Measurements from ENCODE around the gene MKRN2OS.
"Not testable (repeated sequence)": the region's sequence is repeated elsewhere in the genome, so short reads cannot be mapped to it uniquely, and the experiment has no call there.

MKRN2OS gene

GRCh38 chr3:12560505-12561190, 15.3 kb upstream of the MKRN2OS start:
- no peak for DNase-seq

GRCh38 chr3:12559520-12559919, 14.2 kb upstream of the MKRN2OS start:
- DNase-seq, result no peak

DNA sequence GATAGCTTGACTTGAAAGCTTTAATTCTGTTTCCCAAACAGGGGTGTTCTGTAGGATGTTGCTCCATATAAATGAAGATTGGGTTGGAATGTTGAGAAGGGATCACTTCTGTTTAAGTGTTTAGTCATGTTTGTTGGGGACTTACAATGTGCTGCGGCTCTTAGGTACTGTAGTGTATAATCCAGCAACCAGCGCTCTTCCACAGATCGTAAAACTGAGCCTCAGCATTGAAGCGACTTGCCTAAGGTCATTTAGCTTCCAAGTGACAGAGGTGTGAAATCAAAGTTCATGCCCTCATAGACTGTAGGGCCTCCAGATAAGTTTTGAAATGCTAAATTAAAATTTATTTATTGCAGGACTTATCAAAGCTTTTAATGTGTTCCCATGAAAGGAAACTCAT, 13.4 kb upstream of the MKRN2OS start:
- DNase-seq, result no peak

- DNase-seq, result no peak
Measured at GRCh38 chr3:12557473-12558100, 12.3 kb upstream of the MKRN2OS start.

DNA sequence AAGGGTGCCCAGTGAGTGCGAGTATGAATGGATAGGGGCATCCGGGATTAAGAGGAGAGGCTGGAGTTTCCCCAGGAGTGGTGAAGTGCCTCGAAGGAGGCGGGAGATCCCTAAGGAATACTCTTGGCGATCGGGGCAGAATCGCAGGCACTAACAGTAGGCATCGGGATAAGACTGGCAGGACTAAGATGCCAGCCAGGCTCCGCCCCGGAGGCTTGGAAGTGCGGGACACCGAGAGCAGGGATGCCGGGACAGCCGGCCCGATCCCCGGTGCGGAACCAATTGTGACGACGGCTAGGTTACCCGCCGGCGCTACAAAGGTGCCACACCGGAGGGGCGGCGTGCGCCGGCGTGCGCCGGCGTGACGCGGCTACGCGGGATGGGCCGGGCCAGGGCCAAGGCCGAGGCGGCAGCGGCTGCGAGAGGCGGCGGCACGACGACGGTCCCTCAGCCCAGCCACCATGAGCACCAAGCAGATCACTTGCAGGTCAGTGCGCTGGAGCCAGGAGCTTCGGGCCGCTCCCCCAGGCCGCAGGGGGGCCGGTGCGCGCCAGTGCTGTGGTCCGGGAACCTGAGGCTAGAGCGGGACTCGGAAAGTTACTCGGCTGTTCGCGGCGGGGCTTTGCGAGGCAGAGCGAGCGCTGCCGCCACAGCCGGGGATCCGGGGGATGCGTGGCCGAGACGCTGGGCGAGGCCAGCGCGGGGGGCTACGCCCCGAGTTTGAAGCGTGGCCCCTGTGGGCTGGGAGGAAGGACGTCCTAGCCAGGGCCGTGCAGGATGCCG, 11.6 kb upstream of the MKRN2OS start, which contains the start of gene MKRN2:
Gene MKRN2, plus strand, starts transcription at position 398 of the 783 bp plus-strand sequence. Its CDS starts 64 bp downstream, at position 462.
- no peak for DNase-seq

GRCh38 chr3:12556314-12556689, 11.0 kb upstream of the MKRN2OS start:
- DNase-seq, result no peak

- DNase-seq, result no peak
Measured at GRCh38 chr3:12553921-12554391, 8.7 kb upstream of the MKRN2OS start.

DNA sequence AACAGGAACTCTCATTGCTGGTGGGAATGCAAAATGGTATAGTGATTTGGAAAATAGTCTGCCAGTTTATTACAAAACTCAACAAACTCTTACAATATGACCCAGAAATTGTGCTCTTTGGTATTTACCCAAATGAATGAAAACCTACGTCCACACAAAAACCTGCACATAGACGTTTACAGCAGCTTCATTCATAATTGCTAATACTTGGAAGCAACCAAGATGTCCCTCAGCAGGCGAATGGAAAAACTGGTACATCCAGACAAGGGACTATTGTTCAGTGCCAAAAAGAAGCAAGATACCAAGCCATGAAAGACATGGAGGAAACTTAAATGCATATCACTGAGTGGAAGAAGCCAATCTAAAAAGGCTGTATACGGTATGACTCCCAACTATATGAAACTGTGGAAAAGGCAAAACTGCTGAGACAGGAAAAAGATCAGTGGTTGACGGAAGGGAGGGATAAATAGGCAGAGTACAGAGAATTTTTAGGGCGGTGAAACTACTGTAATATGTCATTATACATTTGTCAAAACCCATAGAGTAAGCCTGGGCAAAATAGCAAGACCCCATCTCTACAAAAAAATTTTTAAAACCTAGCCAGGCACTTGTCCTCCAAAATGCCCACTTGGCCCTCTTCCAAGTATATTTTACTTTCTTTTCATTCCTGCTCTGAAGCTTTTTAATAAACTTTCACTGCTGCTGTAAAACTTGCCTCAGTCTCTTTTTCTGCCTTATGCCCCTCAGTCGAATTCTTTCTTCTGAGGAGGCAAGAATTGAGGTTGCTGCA, 4.9 kb upstream of the MKRN2OS start:
- DNase-seq, result no peak

DNA sequence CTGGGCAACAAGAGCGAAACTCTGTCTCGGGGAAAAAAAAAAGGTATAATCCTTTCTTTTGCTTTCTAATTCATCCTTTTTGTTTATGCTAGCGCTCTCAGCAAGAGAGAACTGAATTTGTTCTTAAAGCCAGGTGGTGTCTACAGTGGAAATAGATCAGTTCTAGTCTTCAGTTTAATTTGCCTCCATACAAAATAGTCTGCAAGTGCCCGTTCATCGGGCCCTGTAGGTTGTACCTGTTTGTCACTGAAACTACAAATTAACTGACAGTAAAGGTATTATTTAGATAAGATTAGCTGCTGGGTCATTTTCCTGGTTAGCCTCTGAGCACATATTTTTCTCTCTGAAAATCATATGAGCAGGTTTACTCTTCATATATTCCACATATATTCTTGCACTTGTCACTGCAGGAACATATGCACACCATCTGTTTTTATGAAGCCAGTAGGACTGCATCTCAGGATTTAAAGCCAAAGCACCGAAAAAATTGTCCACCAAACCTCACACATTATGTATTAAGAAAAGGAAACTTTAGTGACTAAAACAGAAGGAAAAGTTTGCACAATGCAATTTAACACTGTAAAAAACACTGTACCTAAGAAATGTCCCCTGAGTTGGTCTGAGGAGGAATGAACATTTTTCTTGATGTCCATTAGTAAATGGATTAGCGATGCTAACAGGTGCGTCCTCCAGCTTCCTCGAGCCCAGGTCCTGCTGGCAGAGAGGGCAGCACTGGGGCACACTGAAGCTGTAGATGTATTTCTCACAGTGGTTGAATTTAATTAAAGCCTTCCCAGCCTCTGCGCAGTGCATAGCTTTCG, 437 bp downstream of the MKRN2OS start:
- DNase-seq, result no peak

DNA sequence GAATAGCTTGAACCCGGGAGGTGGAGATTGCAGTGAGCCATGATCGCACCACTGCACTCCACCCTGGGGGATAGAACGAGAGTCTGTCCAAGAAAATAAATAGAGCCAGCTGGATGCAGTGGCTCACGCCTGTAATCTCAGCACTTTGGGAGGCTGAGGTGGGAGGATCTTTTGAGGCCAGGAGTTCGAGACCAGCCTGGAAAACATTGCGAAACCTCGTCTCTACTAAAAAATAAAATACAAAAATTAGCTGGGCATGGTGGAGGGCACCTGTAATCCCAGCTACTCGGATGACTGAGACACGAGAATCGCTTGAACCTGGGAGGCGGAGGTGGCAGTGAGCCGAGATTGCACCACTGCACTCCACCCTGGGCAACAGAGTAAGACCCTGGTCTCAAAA, 1.8 kb downstream of the MKRN2OS start:
- not testable (repeated sequence) for DNase-seq

- DNase-seq, result no peak
Measured at GRCh38 chr3:12541625-12542024, 3.7 kb downstream of the MKRN2OS start.

DNA sequence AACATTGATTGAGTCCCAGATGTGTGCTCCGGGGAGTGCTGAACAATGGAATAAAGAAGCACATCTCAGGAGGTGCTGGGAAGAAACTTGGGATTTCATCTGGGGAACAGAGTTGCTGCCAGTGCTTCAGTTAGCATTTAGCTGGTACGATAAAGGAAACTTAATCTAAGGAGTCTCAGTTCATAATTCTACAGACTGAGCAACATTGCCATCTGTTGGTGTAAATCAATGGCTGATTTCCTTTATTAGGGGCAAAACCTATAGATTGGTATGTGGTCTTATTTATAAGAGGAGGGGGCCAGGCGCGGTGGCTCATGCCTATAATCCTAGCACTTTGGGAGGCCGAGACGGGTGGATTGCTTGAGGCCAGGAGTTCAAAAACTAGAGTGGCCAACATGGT, 8.9 kb downstream of the MKRN2OS start:
- no peak for DNase-seq

DNA sequence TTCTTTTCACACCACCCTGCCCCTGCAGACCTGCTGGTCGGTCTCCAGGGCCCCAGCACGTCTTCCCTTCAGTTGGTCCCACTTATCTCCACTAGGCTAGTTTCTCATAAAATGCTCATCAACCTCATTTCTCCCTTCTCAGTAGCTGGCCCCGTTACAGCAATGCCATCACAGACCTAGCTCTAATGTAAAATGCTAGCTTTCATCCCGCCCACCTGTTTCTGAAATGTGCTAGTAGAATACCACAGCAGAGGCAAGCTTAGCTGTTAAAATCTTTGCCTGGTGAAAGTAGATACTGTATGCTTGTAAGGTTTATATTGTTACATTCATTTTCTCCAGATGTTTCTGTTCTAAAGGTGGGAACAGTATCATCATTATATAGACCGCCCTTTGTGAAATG, 13.1 kb downstream of the MKRN2OS start:
- no peak for DNase-seq

GRCh38 chr3:12527757-12528143, 17.5 kb downstream of the MKRN2OS start:
- no peak for DNase-seq

DNA sequence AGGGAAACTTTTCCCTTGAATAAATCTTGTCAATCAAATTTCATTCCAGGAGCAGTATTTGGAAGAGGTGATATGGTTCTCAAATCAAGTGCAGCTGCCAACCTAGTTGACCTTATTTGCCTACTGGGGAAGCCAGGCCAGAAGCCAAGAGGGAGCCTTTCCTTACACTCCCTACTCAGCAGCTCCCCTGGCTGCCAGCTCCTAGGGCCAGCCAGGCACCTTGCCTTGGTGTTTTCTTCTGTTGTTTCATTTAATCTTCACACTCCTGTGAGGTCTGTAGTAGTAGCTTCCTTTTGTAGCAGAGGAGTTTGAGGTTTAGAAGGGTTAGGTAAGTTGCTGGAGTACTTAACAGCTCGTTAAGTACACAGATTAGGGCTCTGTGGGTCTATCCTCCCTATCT, 22.6 kb downstream of the MKRN2OS start:
- DNase-seq, result no peak

- no peak for DNase-seq
Measured at GRCh38 chr3:12521010-12521409, 24.3 kb downstream of the MKRN2OS start.

GRCh38 chr3:12518261-12519028, 26.9 kb downstream of the MKRN2OS start:
- no peak for DNase-seq

DNA sequence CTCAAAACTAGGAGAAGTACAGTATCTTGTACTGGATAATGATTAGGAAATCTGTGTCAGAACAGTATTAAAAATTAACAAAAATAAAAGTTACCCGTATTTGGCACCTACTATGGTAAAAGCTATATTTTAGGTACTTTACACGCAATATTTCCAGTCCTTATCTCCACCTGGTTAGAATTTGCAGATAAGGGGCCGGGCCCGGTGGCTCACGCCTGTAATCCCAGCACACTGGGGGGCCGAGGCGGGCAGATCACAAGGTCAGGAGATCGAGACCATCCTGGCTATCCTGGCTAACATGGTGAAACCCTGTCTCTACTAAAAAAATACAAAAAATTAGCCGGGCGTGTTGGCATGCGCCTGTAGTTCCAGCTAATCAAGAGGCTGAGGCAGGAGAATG, 28.4 kb downstream of the MKRN2OS start:
- DNase-seq, result no peak

- DNase-seq, result no peak
Measured at GRCh38 chr3:12515631-12516030, 29.7 kb downstream of the MKRN2OS start.

GRCh38 chr3:12513694-12514446, 31.4 kb downstream of the MKRN2OS start:
- no peak for DNase-seq
